GM19239 (cell line): Measurements from ENCODE around the gene GNAZ.
"Not testable (repeated sequence)": the region's sequence is repeated elsewhere in the genome, so short reads cannot be mapped to it uniquely, and the experiment has no call there.

Source experiments
- DNase-seq: peaks from one replicate; pipeline ENCODE4 v3.0.0; 2011; ENCODE audit warnings: low spot score; ENCODE audit not compliant: insufficient read length
- FAIRE-seq: peaks from 2 replicates; lab custom pipeline; 2011; peaks lifted over from hg19 to GRCh38; lab: Jason Lieb, UNC

GNAZ gene

GRCh38 chr22:23070418-23071229, at the start of gene GNAZ:
Gene GNAZ (plus strand): TSS chr22:23070519. CDS start chr22:23095696, 25,177 bp downstream.
- FAIRE-seq (no peak), DNase-seq (peak; percentile 56)

- DNase-seq (no peak), FAIRE-seq (peak; percentile 8)
Observed at GRCh38 chr22:23020659-23021293, 49.5 kb upstream of the GNAZ start.

GRCh38 chr22:23021660-23022353, 48.5 kb upstream of the GNAZ start:
- not testable (repeated sequence) for FAIRE-seq, DNase-seq

- DNase-seq: no peak
- FAIRE-seq: no peak
Observed at GRCh38 chr22:23023294-23023693, 47.0 kb upstream of the GNAZ start.

GRCh38 chr22:23026777-23027176, 43.5 kb upstream of the GNAZ start:
- FAIRE-seq (no peak), DNase-seq (no peak)

GRCh38 chr22:23027849-23028248, 42.5 kb upstream of the GNAZ start:
- not testable (repeated sequence) for DNase-seq, FAIRE-seq

GRCh38 chr22:23029521-23030228, 40.6 kb upstream of the GNAZ start:
- no peak for FAIRE-seq

GRCh38 chr22:23031381-23031780, 38.9 kb upstream of the GNAZ start:
- no peak for FAIRE-seq
- no peak for DNase-seq

More at GRCh38 chr22:23029521-23030228, 40.6 kb upstream of the GNAZ start:
- DNase-seq: no peak

- DNase-seq: no peak
- FAIRE-seq: no peak
Observed at GRCh38 chr22:23031786-23032185, 38.5 kb upstream of the GNAZ start.

GRCh38 chr22:23032658-23033057, 37.7 kb upstream of the GNAZ start:
- DNase-seq (no peak), FAIRE-seq (no peak)

GRCh38 chr22:23033116-23033905, 37.0 kb upstream of the GNAZ start:
- DNase-seq: no peak
- no peak for FAIRE-seq

- FAIRE-seq (peak; percentile 35), DNase-seq (no peak)
Observed at GRCh38 chr22:23034621-23035556, 35.4 kb upstream of the GNAZ start.

- no peak for DNase-seq
- peak; percentile 90 for FAIRE-seq
Observed at GRCh38 chr22:23035557-23036277, 34.6 kb upstream of the GNAZ start.

- DNase-seq: no peak
- FAIRE-seq: no peak
Observed at GRCh38 chr22:23036684-23037428, 33.5 kb upstream of the GNAZ start.

GRCh38 chr22:23037429-23038333, 32.6 kb upstream of the GNAZ start:
- FAIRE-seq: no peak
- no peak for DNase-seq

GRCh38 chr22:23038334-23038642, 32.0 kb upstream of the GNAZ start:
- DNase-seq (no peak), FAIRE-seq (no peak)
